Body of pancreas (tissue), 4 donors: ENCODE results near the gene CDC42SE2.

Experiments
- POLR2A ChIP-seq, 3 donors: fragments of 450-650 bp; IDR thresholded peaks; one replicate each; pipeline ENCODE4 v1.6.1; 2016; ENCODE audit warnings: antibody characterized with exemption in 3 of 3, mild to moderate bottlenecking in 2 of 3
- TF ChIP-seq, protein P1 (sequence below), 7 experiments: fragments of 450-650 bp in 4 of 7; fragments of 200-600 bp in 3 of 7; sonication (generic) in 3 of 7; IDR thresholded peaks; one replicate each; pipeline ENCODE4 v1.5.1; 2016 to 2019; ENCODE audit warnings: antibody characterized with exemption in 7 of 7

DNA sequence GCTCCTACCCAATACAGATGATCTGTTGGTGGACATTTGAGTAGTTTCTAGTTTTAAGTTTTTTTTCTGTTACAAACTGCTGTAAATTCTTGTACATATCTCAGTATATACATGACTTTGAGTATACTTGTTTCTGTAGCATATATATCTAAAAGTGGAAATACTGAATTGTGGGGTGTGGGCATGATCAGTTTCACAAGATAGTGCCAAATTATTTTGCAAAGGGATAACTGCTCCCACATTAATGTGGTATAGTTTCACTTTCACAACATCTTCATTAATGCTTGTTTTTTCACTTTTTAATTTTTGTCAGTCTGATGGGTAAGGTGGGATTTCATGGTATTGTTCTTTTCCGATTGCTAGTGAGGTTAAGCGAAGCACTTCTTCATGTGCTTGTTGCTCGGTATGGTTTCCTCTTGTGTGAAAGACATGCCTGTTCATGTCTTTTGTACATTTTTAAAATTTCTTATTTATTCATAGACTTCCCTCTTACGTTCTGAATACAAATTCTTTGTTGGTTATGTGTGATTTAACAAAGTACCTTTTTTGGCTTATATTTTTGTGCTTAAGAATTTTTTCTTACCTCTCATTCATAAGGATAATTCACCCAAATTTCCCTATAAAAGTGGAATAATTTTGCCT is 103.5 kb downstream of the CDC42SE2 start:
- TF ChIP-seq, protein P1, sequence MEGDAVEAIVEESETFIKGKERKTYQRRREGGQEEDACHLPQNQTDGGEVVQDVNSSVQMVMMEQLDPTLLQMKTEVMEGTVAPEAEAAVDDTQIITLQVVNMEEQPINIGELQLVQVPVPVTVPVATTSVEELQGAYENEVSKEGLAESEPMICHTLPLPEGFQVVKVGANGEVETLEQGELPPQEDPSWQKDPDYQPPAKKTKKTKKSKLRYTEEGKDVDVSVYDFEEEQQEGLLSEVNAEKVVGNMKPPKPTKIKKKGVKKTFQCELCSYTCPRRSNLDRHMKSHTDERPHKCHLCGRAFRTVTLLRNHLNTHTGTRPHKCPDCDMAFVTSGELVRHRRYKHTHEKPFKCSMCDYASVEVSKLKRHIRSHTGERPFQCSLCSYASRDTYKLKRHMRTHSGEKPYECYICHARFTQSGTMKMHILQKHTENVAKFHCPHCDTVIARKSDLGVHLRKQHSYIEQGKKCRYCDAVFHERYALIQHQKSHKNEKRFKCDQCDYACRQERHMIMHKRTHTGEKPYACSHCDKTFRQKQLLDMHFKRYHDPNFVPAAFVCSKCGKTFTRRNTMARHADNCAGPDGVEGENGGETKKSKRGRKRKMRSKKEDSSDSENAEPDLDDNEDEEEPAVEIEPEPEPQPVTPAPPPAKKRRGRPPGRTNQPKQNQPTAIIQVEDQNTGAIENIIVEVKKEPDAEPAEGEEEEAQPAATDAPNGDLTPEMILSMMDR (IDR thresholded peaks at IDR 0.05) = no peak
- TF ChIP-seq POLR2A (IDR thresholded peaks at IDR 0.05) = no peak
